GM21390 (cell line): Measurements from ENCODE around the gene CEBPG.

Experiments used
- ATAC-seq: cut with Tn5 transposase; IDR thresholded peaks from one replicate; pipeline ENCODE4 v1.9.1; 2021; ENCODE audit not compliant: unreplicated experiment

The CEBPG gene

DNA sequence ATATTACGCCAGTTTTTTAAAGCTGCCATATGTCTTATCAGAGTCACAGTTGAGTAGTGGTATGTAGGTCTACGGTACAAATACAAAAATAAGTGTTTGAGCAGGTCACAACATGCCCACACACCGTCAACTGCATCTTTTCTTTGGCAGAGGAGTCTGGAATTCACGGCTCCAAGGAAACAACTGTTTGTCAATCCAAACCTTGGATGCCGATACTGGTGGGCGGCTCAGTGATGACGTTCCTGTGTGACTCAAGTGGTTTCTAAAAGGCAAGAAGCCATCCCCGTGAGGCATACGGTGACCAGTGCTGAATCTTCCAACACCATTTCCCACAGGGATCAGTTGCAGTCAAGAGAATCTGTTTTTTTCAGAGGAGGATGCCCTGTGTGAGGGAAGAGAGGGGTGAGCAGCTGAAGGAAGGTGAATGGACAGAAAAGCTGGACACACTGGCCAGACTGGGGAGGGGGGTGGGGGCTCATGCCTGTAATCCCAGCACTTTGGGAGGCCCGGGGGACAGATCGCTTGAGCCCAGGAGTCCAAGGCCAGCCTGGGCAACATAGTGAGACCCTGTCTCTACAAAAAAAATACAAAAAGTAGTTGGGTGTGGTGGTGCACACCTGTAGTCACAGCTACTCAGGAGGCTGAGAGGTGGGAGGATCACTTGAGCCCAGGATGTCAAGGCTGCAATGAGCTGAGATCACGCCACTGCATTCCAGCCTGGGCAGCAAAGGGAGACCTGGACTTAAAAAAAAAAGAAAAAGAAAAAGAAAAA, 22.8 kb upstream of the CEBPG start:
- no peak for ATAC-seq

DNA sequence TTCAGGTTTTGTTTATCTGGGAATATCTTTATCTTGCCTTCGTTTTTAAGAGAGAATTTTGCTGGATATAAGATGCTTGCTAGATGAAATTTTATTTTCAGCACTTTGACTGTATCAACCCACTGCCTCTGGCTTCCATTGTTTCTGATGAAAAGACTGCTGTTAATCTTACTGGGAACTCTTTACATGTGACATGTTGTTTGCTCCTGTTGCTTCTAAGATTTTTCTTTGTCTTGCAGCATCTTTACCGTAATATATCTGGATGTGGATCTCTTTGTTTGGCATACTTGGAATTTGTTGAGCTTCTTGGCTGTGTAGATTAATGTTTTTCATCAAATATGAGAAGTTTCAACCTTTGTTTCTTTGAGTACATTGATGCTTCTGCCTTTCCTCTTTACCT, 18.0 kb upstream of the CEBPG start:
- ATAC-seq: no peak

DNA sequence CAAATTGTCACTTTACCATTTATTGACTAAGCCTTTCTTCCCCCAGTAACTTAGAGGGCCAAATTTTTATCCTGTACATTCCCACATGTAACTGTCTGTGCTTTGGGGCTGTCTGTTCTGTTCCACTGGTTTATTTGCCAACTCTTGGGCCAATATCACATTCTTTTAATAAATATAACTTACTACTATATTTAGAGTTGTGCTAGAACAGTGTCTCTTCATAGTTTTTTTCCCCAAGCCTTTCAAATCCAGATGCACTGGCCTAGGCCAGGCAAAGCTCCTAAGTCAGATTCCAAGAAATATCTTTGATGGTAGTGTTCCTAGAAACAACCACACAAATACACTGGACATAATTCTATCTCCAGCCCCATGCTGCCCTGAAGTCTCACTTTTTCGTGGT, 16.0 kb upstream of the CEBPG start:
- no peak for ATAC-seq

DNA sequence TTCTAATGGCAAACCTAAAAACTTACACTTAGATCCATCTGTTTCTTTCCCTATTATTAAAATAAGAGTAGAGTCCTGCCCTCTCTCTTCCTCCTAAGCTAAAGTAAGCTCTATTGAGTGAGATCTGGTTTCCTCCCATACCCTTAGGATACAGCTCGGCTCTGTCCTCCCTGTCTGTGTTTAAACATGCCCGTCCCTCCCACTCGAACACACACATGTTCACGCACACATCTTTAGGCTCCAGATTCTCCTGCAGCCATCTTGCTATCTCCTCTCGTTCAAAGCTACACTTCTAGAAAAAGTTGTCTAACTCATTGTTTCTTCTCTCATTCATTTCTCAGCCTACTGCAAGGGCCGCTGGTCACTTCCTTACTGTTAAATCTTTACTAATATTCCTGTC, 15.1 kb upstream of the CEBPG start:
- no peak for ATAC-seq

DNA sequence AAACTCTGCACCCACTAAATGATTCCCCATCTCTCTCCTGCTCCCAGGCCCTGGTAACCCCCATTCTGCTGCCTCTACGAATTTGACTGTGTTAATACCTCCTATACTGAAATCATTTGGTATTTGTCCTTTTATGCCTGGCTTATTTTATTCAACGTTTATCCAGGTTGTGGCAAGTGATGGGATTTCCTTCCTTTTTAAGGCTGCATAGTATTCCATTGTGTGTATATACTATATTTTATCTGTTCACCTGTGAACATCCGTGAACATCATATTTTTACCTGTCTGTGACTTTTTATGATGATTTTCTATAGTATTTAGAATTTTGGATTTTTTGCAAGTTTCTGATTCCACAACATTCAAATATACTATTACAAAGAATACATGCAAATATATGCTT, 13.9 kb upstream of the CEBPG start:
- ATAC-seq: no peak

DNA sequence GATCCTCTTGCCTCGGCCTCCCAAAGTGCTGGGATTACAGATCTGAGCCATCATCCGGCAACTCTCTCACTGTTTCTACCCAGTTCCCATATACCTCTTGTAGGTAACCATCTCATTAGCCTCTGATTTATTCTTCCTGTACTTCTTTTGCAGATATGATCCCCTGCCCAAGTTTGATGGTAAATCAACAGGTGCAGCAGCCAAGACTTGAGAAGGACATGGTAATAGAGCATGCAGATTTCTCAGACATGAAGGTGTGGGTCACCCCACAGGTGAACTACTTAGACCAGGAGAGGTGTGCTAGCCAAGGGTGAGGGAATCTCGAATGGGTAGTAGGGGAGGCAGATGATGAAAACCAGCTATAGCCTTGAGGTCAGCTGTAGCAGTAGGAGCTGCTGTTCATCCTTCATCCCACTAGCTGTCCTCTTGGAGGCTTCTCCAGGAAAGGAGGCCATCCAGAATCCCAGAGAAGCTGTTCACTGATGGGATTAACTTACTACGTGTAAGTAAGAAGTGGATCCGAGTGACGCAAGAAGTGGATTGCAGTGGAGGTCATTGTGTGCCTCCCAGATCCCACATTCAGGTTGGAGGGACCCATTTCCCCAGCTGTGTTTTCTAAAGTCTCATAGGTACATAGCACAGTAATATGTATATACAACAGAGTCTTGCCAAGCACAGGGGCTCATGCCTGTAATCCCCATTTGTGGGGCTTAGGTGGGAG, 10.8 kb upstream of the CEBPG start:
- ATAC-seq: no peak

DNA sequence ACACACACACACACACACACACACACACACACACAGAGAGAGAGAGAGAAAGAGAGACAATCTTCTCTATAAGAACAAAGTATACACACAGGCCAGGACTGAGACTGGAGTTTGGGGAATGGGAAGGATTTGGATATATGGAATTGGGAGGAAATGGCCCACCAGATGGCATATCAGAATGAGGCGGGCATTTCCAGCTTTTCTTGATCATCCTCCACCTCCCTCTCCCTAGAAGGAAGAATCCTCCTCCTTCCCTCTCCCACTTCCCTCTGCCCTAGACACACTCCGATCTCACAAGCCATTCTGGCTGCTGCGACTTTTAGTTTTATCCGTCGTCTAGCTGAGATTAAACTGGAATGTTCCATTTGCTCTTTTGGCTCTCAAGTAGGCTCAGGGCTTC, 10.0 kb upstream of the CEBPG start:
- ATAC-seq: no peak

DNA sequence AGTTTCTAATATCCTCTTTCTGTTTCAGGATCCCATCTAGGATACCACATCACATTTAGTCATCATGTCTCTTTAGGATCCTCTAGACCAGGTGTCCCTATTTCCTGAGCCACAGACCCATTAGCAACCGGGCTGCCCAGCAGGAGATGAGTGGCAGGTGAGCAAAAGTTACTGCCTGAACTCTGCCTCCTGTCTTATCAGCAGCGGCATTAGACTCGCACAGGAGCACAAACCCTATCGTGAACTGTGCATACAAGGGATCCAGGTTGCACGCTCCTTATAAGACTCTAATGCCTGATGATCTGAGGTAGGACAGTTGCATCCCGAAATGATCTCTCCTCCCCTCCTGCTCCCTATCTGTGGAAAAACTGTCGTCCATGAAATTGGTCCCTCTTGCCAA, 7.8 kb upstream of the CEBPG start:
- ATAC-seq: no peak

DNA sequence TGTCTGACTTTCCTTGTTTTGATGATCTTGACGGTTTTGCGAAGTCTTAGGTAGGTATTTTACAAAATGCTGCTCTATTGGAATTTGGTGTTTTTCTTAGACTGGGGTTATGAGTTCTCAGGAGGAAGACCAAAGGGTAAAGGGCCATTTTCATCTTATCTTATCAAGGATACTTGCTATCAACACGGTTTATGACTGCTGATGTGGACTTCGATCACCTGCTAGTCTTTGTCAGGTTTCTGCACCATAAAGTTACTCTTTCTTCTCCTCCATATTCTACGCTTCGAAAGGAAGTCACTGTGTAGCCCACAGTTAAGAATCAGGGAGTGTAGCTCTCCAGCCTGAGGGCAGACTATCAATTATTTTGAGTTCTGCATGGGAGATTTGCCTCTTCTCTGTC, 7.4 kb upstream of the CEBPG start:
- ATAC-seq: no peak

DNA sequence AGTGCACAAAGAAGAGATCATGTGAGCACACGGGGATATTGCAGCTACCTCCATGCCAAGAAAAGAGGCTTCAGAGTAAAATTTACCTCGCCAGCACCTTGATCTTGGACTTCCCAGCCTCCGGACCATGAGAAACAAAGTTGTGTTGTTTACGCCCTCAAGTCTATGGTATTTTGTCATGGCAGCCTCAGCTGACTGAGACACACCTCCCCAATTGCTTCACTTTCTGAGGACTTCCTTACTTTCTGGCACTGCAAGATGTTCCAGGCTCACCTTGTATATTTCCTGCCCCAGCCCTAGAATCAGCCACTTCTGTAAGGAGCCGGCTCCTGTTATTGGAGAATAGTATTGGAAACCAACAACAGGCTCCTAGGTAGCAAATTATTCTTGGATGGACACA, 6.6 kb upstream of the CEBPG start:
- ATAC-seq: no peak

DNA sequence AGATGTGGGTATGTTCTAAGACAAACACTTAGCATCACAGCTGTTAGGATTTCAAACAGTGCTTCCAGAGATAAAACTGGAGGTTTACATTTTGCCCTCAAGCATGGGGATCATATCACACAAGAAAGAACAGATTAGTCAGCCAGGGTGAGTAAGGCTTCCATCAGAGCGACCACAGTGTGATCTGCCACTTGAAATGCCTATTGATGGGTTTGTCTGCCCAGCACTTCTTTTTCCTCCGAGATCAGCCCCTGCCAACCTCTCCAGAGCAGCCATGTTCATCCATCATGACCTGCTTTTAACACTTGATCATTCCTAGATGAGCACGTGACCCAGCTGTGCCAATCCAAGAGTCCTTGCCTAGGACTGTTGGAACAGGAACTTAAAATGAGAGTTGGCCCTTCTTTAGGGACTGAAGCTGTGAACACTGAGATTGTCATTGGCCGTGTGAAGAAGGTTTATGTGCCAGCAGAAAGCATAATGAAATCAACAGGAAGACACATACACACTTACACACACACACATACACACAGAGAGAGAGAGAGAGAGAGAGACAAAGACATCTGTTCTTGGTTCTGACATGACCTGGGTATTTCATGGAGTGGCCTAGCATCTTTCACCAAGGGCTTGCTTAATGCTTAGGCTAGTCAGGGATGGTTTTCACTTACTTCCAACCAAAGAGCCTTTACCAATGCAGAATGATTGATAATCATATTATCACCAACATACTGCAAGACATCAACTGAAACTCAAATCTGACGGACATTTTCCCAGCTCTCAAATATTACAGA, 5.2 kb upstream of the CEBPG start:
- no peak for ATAC-seq

DNA sequence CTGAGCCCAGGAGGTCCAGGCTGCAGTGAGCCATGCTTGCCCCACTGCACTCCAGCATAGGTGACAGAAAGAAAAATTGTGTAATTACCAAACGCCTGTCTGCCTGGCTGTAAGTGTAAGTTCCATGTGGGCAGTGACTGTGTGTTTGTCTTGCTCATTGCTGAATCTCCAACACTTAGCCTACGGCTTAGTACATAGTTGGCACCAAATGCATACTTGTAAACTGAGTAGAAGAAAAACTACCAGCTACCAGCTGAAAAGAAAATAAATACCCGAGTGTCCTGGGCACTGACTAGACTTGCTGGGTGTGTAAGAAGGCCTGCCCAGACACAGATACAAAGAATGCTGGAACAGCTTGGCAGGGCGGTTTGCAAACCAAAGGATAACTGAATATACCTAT, 2.7 kb upstream of the CEBPG start:
- no peak for ATAC-seq

DNA sequence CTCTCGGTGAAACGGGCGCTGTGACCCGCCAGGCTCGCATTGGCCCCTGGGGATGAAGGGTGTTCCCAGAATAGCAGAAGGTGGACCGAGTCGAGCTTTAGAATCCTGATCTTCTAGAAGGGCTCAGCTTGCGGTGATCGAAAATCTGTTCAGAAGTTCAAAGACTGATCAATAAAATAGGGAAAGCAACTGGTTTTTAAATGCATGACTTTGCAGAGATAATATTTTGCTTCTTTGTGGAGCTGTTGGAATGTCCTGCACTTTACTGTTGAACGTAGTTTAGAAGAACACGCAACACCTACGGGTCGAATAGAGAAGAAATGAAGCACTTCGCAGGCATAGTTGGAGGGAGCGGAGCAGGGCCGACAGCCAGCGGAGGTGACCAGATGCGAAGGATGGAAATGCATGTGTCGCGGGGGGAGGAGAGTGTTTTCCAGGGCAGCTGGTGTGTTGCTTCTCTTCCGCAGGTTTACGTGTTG, 766 bp downstream of the CEBPG start:
- ATAC-seq: no peak

DNA sequence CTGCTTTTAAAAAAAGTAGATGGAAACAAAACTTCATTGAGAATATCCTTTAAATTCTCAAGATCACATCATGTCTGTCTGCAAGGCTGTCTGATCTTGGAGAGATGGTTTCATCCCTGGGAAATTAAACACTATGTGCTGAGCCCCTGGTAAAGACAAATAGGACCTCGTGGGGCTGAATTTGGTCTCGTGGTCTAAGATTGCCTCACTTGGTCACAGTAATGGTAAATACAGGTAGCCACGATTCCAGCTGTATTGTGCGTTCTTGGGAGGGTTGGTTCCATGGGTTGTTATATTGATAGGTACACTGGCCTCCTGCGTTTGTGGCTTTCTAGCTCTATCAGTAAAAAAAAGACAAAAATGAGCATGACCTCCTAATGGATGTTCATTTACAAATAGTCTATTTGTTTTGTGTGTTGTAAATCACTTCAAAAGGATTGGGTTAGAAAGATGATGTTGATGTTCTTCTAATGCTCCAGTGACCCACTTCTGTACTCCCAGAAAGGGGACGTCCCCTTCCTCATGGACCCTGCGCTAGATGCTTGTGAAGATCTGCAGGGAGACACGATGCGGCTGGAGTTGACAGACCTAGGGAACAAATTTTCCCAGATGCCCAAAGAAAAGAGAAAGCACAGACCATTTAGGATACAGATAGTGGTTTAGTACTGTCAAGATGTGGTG, 1.8 kb downstream of the CEBPG start:
- no peak for ATAC-seq

DNA sequence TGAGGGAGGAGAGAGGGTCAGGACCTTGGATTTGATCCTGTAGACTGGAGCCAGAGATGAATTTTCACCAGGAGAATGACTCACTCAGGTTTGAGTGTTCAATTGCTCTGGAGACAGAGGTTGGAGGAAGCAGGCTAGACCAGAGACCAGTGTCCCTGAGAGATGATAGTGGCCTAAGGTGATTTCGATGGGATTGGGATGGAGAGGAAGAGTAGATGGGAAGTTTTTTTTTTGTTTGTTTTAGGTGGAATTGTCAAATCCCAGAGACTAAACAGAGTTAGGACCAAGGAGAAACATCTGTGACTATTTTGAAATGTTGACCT, 2.3 kb downstream of the CEBPG start:
- no peak for ATAC-seq

DNA sequence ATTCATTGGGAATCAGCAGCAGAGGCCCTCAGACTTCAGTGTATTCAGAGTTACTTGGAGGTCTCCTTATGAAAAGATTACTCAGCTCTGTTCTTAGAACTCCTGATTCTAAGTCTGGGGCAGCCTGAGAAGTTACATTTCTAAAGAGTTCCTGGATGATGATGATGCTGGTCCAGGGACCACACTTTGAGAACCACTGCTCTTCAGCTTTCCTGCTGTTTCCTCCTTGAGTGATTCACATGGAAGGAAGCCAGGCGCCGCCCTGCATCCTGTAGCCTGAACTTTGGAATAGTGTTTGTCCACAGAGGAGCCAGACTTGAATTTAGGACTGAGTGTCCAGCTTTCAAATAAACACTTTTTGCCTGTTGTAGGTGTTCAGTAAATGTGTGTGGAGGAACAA, 2.9 kb downstream of the CEBPG start:
- ATAC-seq: no peak

DNA sequence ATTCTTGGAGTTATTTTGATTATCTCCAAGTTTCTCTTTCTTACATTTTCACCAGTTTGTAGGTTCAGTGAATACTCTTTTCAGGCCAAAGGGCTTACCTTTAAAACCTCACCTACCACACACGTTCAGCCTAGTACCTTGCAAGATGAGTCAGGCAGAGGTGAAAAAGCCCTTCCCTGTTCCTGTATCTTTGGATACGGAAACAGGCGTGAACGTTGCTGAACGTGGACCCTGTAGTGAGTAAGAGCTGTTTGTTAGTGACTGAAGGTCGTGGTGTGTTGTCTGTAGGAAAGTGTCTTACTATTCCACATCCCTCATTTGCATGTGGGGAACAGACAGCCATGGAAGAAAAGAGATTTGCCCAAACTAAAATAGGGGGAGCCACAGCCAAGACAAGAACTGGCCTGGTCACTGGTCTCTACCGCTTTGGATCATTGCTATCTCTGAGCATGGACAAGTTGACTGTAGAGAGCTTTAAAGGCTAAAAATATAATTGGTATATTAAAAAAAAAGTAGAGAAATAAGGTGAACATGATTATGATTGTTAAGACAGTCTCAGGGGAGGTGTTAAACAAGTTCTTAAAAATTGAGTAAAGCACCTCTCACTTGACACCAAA, 3.5 kb downstream of the CEBPG start:
- no peak for ATAC-seq

DNA sequence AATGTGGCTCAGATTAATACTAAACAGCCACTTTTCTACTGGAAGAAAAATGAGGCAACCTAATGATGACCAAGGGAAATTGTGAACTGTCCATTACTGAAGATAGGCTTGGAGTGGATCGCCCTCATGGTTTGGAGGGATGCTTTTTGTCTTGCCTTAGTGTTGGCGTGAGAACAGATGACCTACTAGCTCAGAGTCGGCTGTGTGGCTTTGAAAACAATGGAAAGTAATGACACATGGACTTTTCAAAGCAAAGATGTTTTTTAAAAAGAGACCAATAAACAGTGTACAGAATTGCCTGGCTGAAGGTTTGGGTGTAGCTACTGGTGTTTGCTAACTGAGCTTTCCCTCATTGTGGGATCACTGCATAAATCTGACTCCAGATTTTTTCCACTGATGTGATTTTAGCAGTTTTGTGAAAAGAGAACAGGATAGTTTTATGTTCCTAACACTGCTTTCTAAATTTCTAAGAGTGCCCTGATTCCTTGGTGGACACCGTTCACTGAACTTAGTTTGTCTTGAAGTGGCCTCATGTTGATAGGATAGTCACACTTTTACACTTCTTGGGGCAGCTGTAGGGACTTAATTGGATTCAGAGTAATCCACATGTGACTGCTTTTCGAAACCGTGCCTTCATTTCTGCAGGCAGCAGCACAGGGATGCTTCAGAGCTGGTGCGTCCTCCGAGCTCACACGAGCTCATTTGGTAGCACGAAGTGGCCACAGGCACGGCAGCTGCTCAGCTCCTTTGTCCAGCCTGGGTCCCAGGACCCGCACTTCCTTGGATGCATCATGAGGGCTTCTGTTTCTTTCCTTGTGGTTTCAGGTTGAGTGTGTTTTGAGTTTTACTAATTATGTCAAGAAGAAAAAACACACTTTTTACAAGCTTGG, 4.3 kb downstream of the CEBPG start:
- no peak for ATAC-seq

DNA sequence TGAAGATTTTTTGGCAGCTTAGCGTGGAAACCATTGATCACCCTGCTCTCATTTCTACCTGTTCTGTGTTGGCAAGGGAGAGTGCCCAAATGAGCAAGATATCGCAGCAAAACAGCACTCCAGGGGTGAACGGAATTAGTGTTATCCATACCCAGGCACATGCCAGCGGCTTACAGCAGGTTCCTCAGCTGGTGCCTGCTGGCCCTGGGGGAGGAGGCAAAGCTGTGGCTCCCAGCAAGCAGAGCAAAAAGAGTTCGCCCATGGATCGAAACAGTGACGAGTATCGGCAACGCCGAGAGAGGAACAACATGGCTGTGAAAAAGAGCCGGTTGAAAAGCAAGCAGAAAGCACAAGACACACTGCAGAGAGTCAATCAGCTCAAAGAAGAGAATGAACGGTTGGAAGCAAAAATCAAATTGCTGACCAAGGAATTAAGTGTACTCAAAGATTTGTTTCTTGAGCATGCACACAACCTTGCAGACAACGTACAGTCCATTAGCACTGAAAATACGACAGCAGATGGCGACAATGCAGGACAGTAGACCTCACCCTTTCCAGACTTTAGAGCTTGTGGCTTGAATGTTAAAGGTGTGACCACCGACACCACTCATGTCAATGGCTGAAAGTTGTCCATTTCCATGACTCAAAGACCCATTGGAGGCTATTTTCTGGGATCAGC, 5.8 kb downstream of the CEBPG start:
- no peak for ATAC-seq
